D341Med (cell line): ENCODE data around the gene PTPRR.
A peak's percentile ranks its signal among the peaks of the same experiment; 100 is the strongest.

Source experiments
- DNase-seq: peaks from one replicate; pipeline ENCODE4 v3.0.0; 2012; ENCODE audit warnings: low spot score

PTPRR gene

GRCh38 chr12:70603044-70603443, 317.5 kb downstream of the PTPRR start:
- DNase-seq, result no peak

- no peak for DNase-seq
Measured at GRCh38 chr12:70598467-70599193, 321.9 kb downstream of the PTPRR start.

GRCh38 chr12:70592664-70593063, 327.9 kb downstream of the PTPRR start:
- no peak for DNase-seq

GRCh38 chr12:70590549-70591226, 329.9 kb downstream of the PTPRR start:
- no peak for DNase-seq

GRCh38 chr12:70590051-70590450, 330.5 kb downstream of the PTPRR start:
- DNase-seq, result peak; percentile 72
